Measurements from ENCODE around the gene ITGA7.

ITGA7 gene

DNA sequence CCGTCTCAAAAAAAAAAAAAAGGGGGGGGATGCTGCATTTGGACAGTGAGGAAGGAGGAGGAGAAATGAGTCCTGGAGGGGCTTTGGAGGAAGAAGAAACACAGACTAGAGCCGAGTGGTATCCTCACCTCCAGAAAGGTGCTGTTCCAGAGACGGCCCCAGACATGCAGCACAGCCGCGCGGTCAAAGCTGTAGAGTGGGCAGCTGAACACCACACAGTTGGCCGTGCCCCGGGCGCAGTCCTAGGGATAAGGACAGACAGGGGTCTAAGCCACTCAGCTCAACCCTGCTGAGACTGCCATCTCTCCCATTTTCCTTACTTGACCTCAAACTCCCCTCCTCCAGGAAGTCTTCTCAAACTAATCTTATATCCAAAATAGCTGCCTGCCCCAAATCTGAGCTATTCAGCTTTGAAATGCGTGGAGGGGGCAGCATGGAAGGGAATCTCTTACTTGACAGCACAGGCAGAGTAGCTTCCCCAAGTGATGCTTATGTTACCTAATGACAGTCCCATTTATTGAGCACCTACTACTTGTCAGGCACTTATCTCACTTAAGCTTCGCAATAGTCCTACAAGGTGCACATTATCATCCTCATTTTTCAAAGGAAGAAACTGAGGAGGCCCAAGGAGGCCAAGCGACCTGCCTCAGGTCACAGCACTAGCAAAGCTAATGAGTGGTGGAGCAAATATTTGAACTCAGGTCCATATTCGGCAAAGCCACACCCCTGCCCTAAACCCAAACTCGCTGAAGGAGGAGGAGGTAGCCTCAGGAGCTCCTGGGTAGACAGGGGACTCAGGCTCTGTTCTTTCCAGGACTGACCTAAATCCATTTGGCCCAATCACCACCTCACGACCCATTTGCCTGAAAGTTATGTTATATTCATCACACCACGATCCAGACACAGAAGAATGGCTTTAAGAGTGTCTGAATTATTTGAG, 18.7 kb downstream of the ITGA7 start:
- H3K36me3 Mint-ChIP-seq (ENCODE audit: low read depth) = no peaks in the 10 kb centered on the region
- no peaks in the 10 kb centered on the region for H3K9me3 Mint-ChIP-seq
- H3K27ac Mint-ChIP-seq = no peak overlapping the region
- no peak overlapping the region for H3K4me3 Mint-ChIP-seq
- H3K27me3 Mint-ChIP-seq = no peaks in the 10 kb centered on the region
- DNase-seq = peak; percentile 22
- peaks cover 9% of the 10 kb centered on the region for H3K4me1 Mint-ChIP-seq (ENCODE audit: low read depth)

DNA sequence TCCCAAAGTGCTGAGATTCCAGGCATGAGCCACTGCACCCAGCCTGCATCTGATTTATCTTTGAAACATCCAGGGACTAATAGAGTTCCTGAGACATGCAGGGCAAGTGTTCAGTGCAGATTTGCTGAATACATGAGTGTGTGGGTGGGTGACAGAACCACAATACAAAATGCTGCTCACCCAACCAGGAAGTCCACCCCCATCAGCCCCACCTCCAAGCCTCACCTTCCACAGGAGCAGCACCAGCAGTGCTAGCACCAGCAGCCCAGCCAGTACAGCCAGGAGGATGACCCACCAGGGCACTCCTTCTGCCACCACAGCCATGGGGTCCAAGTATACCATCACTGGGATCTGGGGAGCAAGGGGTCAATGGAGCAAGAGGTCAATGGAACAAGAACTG, 20.0 kb downstream of the ITGA7 start:
- H3K9me3 Mint-ChIP-seq = no peaks in the 10 kb centered on the region
- H3K4me3 Mint-ChIP-seq = no peak overlapping the region
- H3K27me3 Mint-ChIP-seq = peaks cover 8% of the 10 kb centered on the region
- DNase-seq = peak; percentile 42
- H3K4me1 Mint-ChIP-seq (ENCODE audit: low read depth) = peaks cover 10% of the 10 kb centered on the region
- no peak overlapping the region for H3K27ac Mint-ChIP-seq
- no peaks in the 10 kb centered on the region for H3K36me3 Mint-ChIP-seq (ENCODE audit: low read depth)

DNA sequence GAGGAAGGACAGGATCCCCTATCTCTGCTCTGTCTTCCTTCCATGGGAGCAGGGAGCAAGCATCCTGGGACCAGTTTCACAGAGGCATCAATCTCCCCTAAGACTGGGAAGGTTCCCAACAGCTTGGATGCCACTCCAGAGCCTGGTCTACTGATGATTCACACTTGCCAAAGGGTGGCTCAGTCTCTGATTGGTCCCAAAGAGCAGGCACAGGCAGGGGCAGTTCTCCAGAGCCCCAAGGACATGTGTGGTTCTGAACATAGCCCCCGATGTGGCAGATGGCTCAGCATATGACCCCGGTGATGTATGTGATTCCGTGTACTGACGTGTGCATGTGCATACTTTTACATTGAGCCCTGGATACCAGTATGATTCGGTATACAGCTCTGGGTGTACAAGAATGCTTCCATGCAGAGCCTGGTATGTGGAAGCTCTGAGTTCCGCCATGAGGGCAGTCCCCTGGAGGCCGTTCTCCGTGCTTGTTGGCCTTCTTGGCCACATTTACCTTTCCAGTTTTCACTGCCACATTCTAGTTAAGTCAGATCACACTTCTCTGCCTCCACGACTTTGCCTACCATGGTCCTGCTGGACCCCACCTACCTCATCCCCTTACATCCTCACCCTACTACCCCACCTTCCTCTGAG, 21.2 kb downstream of the ITGA7 start:
- H3K9me3 Mint-ChIP-seq = no peaks in the 10 kb centered on the region

DNA sequence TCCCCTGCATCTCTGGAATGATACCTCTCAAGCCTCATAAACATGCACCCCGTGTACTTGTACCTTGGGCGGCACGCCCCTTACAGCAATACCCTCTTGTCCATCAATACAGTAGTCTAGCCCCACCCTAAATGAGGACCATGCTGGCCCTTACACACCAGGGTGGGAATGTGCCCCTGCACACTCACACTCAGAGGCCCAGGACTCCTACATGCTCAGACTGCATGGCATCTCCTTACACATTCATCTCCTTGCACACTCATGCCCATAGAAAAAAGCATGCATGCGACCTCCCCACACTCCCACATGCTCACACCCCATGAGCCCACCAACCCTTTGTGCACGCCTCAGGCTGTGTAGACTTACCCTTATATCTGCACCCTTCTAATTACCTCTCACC, 22.0 kb downstream of the ITGA7 start:
- Mint-ChIP-seq H3K4me1 (ENCODE audit: low read depth) (peaks cover 20% of the 10 kb centered on the region), H3K4me3 (no peak overlapping the region), H3K27me3 (peaks cover 23% of the 10 kb centered on the region), H3K36me3 (ENCODE audit: low read depth) (no peaks in the 10 kb centered on the region), H3K27ac (no peak overlapping the region), H3K9me3 (no peaks in the 10 kb centered on the region)
- DNase-seq = no peak

More for the DNA sequence above, 21.2 kb downstream of the ITGA7 start:
- Mint-ChIP-seq H3K4me1 (ENCODE audit: low read depth) (peaks cover 13% of the 10 kb centered on the region), H3K27ac (no peak overlapping the region), H3K4me3 (no peak overlapping the region), H3K36me3 (ENCODE audit: low read depth) (no peaks in the 10 kb centered on the region), H3K27me3 (peaks cover 15% of the 10 kb centered on the region)
- no peak for DNase-seq

DNA sequence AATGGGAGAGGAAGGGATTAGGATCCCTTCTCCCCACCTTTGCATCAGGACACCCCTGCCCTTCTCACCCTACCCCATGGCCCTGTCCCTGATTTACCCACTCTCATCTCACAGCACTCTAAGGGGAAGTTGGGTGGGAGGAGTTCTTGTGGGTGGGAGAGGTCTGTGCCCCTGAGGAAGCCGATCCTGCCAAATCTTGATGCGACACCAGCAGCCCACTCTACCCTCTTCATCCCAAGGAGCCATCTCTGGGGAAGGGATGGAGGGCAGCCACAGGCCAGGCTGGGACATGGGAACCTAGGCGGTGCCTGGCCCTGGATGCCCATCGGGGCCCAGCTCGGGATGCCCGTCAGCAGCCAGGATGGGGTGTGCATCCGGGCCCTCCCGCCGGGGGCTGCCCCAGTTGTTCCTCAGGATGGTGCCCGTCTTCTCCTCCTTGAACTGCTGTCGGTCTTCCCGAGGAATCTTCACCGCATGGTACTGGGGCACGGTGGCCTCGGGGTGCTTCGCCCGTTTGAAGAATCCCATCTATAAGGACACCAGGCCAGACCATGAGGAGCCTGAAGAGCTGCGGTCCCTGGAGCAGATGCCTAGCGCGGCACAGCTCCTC, 22.8 kb downstream of the ITGA7 start:
- no peak for DNase-seq
- Mint-ChIP-seq H3K9me3 (no peaks in the 10 kb centered on the region), H3K27ac (no peak overlapping the region), H3K4me1 (ENCODE audit: low read depth) (peaks cover 20% of the 10 kb centered on the region), H3K36me3 (ENCODE audit: low read depth) (no peaks in the 10 kb centered on the region), H3K27me3 (peaks cover 26% of the 10 kb centered on the region), H3K4me3 (no peak overlapping the region)

DNA sequence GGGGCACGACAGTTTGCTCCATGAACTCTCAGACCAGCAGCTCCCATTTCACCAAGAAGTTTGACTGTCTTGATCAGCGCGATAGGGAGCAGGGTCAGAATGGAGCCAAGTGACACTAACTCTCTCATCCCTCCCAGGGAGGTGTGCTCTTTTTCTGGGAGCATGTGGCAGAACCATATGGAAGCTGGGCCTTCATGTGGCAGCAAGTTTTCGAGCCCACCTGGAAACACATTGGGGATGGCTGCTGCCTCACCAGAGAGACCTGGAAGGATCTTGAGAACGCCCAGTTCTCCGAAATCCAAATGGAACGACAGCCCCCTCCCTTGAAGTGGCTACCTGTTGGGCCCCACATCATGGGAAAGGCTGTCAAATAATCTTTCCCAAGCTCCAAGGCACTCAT, 24.0 kb downstream of the ITGA7 start:
- no peak overlapping the region for H3K27ac Mint-ChIP-seq
- H3K36me3 Mint-ChIP-seq (ENCODE audit: low read depth) = no peaks in the 10 kb centered on the region
- H3K4me3 Mint-ChIP-seq = no peak overlapping the region
- peaks cover 20% of the 10 kb centered on the region for H3K4me1 Mint-ChIP-seq (ENCODE audit: low read depth)
- H3K9me3 Mint-ChIP-seq = no peaks in the 10 kb centered on the region
- DNase-seq = no peak
- H3K27me3 Mint-ChIP-seq = peaks cover 37% of the 10 kb centered on the region

DNA sequence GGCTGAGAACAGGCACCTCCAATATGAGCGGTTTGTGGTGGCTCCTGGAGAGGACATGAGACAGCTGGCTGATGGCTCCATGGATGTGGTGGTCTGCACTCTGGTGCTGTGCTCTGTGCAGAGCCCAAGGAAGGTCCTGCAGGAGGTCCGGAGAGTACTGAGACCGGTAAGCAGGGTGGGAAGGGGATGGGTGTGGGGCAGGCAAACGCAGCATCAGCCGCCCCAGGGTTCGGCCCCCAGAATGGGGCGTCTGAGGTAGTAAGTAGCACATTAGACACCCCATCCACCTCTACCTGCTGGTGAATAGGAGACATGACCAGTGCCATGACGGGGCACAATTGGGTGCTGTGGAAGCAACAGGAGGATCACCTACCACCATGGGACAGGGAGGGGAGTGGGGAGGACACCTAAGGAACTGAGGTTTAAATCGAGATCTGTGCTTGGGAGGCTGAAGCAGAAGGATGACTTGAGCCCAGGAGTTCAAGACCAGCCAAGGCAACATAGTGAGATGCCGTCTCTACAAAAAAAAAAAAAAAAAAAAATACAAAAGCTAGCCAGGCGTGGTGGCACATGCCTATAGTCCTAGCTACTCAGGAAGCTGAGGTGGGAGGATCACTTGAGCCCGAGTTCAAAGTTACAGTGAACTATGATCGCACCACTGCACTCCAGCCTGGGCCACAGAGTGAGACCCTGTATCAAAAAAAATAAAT, 25.5 kb downstream of the ITGA7 start:
- Mint-ChIP-seq H3K27me3 (peaks cover 38% of the 10 kb centered on the region), H3K9me3 (no peaks in the 10 kb centered on the region), H3K4me1 (ENCODE audit: low read depth) (peaks cover 15% of the 10 kb centered on the region), H3K4me3 (no peak overlapping the region), H3K27ac (no peak overlapping the region), H3K36me3 (ENCODE audit: low read depth) (no peaks in the 10 kb centered on the region)
- DNase-seq = no peak

DNA sequence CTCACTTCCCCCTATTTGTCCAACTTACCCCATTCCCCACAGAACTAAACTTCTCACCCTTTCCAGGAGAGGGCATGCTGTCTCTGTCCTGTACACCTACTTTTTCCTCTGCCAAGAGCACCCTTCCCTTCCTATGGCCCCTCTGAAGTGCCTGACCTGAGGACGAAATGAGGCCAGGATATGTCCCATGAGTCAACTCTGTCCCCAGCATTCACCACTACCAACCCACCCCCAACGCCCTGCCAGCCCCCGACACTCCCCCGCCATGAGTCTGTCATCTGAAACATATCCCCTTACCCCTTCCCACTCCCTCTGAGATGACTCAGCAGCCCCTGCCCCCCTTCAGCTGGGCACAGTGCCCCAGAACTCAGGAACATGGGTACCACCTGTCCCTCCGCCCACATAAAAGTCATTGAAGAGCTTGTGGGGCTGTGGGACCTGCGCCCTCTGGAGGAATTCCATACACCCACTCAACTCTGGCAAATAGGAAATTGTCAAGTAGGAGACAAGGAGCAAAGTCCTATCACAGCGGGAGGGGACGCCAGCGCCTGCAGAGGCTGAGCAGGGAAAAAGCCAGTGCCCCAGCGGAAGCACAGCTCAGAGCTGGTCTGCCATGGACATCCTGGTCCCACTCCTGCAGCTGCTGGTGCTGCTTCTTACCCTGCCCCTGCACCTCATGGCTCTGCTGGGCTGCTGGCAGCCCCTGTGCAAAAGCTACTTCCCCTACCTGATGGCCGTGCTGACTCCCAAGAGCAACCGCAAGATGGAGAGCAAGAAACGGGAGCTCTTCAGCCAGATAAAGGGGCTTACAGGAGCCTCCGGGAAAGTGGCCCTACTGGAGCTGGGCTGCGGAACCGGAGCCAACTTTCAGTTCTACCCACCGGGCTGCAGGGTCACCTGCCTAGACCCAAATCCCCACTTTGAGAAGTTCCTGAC, 26.3 kb downstream of the ITGA7 start:
- H3K27me3 Mint-ChIP-seq = peaks cover 38% of the 10 kb centered on the region
- no peak overlapping the region for H3K4me3 Mint-ChIP-seq
- H3K36me3 Mint-ChIP-seq (ENCODE audit: low read depth) = no peaks in the 10 kb centered on the region
- H3K27ac Mint-ChIP-seq = no peak overlapping the region
- DNase-seq = no peak
- H3K4me1 Mint-ChIP-seq (ENCODE audit: low read depth) = peaks cover 11% of the 10 kb centered on the region
- no peaks in the 10 kb centered on the region for H3K9me3 Mint-ChIP-seq

DNA sequence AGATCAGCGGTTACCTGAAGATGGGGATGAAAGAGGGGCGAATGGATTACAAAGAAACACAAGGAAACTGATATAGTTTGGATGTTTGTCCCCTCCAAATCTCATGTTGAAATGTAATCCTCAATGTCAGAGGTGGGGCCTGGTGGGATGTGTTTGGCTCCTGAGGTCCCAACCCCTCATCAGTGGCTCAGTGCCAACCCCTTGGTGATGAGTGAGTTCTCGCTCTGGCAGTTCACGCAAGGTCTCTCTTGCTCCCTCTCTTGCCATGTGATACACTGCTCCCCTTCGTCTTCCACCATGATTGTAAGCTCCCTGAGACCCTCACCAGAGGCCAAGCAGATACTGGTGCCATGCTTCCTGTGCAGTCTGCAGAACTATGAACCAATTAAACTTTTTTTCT, 28.0 kb downstream of the ITGA7 start:
- H3K36me3 Mint-ChIP-seq (ENCODE audit: low read depth) = no peaks in the 10 kb centered on the region
- no peak for DNase-seq
- H3K27ac Mint-ChIP-seq = no peak overlapping the region
- H3K9me3 Mint-ChIP-seq = no peaks in the 10 kb centered on the region
- H3K4me1 Mint-ChIP-seq (ENCODE audit: low read depth) = peaks cover 11% of the 10 kb centered on the region
- H3K4me3 Mint-ChIP-seq = no peak overlapping the region
- peaks cover 38% of the 10 kb centered on the region for H3K27me3 Mint-ChIP-seq

DNA sequence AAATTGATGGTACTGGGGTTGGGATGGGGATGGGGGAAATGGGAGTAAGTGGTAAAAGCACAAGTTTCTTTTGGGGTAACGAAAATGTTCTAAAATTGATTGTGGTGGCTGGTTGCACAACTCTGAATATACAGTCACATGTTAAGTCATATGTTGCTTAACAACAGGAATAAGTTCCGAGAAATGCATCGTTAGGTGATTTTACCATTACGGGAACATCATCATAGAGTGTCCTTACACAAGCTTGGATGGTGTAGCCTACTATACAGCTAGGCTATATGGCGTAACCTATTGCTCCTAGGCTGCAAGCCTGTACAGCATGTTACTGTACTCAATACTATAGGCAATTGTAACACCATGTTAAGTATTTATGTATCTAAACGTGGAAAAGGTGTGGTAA, 31.0 kb downstream of the ITGA7 start:
- Mint-ChIP-seq H3K36me3 (ENCODE audit: low read depth) (no peaks in the 10 kb centered on the region), H3K9me3 (no peaks in the 10 kb centered on the region), H3K4me3 (no peak overlapping the region), H3K4me1 (ENCODE audit: low read depth) (peaks cover 10% of the 10 kb centered on the region), H3K27me3 (peaks cover 25% of the 10 kb centered on the region), H3K27ac (no peak overlapping the region)
- DNase-seq = no peak

DNA sequence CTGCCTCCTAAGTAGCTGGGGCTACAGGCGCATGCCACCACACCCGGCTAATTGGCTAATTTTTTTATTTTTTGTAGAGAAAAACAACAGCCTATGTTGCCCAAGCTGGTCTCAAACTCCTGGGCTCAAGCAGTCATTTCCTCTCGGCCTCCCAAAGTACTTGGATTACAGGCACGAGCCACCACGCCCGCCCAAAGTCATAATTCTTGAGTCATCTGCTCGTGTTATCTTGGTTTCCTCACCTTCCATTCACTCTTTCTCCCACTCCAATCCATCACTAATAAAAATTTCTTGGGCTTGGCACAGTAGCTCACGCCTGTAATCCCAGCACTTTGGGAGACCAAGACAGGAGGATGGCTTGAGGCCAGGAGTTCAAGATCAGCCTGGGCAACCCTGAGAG, 32.0 kb downstream of the ITGA7 start:
- no peaks in the 10 kb centered on the region for H3K36me3 Mint-ChIP-seq (ENCODE audit: low read depth)
- no peaks in the 10 kb centered on the region for H3K4me1 Mint-ChIP-seq (ENCODE audit: low read depth)
- no peak overlapping the region for H3K27ac Mint-ChIP-seq
- no peak for DNase-seq
- H3K27me3 Mint-ChIP-seq = peaks cover 14% of the 10 kb centered on the region
- no peak overlapping the region for H3K4me3 Mint-ChIP-seq
- no peaks in the 10 kb centered on the region for H3K9me3 Mint-ChIP-seq

DNA sequence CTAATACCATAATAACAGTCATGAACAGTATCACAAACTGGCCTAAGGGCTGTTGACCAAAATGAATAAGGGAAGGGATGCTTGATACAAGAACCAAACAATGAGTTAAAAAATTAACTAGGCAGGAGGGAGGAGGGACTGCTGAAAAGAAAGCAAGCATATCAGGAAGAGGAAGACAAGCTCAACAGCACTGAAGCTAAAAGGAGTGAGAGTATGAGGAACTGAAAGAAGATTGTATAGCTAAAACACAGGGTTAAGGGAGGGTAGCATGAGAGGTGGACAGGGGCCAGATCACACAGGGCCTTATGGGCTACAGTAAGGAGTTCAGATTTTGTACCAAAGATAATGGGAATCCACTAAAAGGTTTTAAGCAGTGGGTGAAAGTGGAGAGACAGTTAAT, 34.1 kb downstream of the ITGA7 start:
- H3K36me3 Mint-ChIP-seq (ENCODE audit: low read depth) = no peaks in the 10 kb centered on the region
- no peak overlapping the region for H3K27ac Mint-ChIP-seq
- H3K4me3 Mint-ChIP-seq = no peak overlapping the region
- no peaks in the 10 kb centered on the region for H3K9me3 Mint-ChIP-seq
- H3K4me1 Mint-ChIP-seq (ENCODE audit: low read depth) = no peaks in the 10 kb centered on the region
- no peak for DNase-seq
- peaks cover under 1% of the 10 kb centered on the region for H3K27me3 Mint-ChIP-seq

DNA sequence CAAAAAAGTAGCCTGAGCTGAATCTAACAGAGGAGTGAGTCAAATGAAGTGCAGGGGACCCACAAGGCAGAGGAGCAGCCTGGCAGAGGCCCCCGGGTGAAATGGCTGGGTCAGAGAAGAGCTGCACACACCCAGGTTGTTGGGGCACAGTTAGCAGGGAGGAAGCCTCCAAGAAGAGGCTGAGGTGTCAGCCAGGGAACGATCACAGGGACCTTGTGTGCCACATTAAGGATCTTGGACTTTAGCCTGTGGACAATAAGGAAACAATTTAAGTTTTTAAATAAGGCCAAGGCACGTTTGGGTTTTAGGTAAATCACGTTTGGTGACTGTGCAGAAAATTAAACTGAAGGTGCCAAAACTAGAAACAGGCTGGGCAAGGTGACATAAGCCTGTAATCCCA, 36.0 kb downstream of the ITGA7 start:
- Mint-ChIP-seq H3K36me3 (ENCODE audit: low read depth) (no peaks in the 10 kb centered on the region), H3K27ac (no peak overlapping the region), H3K4me3 (no peak overlapping the region), H3K4me1 (ENCODE audit: low read depth) (no peaks in the 10 kb centered on the region), H3K27me3 (peaks cover 3% of the 10 kb centered on the region), H3K9me3 (no peaks in the 10 kb centered on the region)
- DNase-seq = no peak

DNA sequence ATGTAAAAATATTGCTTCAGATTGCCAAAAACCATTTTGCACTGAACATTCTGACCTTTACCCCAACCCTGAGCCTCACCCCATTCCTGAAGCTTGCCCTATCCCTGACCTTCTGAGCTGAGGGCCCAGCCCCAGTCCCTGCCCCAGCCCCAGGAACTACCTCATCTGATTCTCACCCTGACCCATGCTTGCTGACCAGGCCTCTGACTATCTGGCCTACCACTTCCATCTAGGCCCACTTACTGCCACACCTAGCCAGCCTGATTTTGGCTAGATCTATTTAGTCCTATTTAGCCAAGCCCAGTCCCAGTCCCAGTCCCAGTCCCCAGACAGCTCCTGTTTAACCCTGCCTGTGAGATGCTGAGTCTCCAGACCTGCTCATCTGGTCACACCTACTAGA, 37.4 kb downstream of the ITGA7 start:
- DNase-seq = no peak
- Mint-ChIP-seq H3K4me1 (ENCODE audit: low read depth) (no peaks in the 10 kb centered on the region), H3K36me3 (ENCODE audit: low read depth) (no peaks in the 10 kb centered on the region), H3K9me3 (no peaks in the 10 kb centered on the region), H3K27me3 (peaks cover 3% of the 10 kb centered on the region), H3K4me3 (no peak overlapping the region), H3K27ac (no peak overlapping the region)

All from activated T-cell treated with anti-CD3 and anti-CD28 coated beads, Interleukin-2, amount 50 U/mL, for 24 hours (primary cell).